ENCODE measurements around the gene ZNF175.

Gene ZNF175

GRCh38 chr19:51572410-51572809 is 1.3 kb downstream of the ZNF175 start:
- Histone ChIP-seq H3K27ac (replicated peaks) (no peak overlapping the region), H3K27me3 (ENCODE audit: insufficient read depth, poor library complexity, severe bottlenecking) (no peaks in the 10 kb centered on the region), H3K4me3 (replicated peaks; ENCODE audit: insufficient read depth, low read length) (peak overlapping the region; percentile 92)
- TF ChIP-seq SPI1 (IDR thresholded peaks at IDR 0.05; ENCODE audit: borderline replicate concordance, low read depth) (peak; percentile 93), POLR2AphosphoS5 (IDR thresholded peaks at IDR 0.05; ENCODE audit: low read depth) (no peak)
- DNase-seq (ENCODE audit: low read depth in 1 of 2, low spot score in 1 of 2), result peak in 1 of 2 experiments; percentile 75

- H3K27me3 ChIP-seq (ENCODE audit: insufficient read depth, poor library complexity, severe bottlenecking), result no peaks in the 10 kb centered on the region
- no peak overlapping the region for H3K4me3 ChIP-seq (replicated peaks; ENCODE audit: insufficient read depth, low read length)
- no peak for TF ChIP-seq SPI1 (IDR thresholded peaks at IDR 0.05; ENCODE audit: borderline replicate concordance, low read depth)
- no peak overlapping the region for H3K27ac ChIP-seq (replicated peaks)
- DNase-seq (ENCODE audit: low read depth in 1 of 2, low spot score in 1 of 2), result no peak
Observed at GRCh38 chr19:51572908-51573307, 1.8 kb downstream of the ZNF175 start.

DNA sequence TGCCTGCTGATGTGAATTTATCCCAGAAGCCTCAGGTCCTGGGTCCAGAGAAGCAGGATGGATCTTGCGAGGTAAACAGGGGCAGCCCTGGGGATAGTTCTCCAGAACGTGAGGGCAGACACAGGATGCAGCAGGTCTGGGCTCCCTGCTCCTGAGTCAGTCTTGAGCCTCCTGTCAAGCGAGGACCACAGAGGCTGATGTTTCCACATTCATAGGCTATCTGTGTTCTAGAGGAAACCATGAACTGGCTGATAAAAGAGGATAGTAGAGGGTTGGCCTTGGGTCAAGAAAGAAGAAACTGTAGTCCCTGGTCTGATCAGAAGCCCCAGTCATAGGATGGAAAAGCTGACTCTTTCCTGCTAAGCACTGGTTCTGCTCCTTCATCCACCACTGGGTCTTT is 2.2 kb downstream of the ZNF175 start:
- TF ChIP-seq SPI1 (IDR thresholded peaks at IDR 0.05; ENCODE audit: borderline replicate concordance, low read depth), result no peak
- TF ChIP-seq REST (IDR thresholded peaks at IDR 0.05; ENCODE audit: insufficient replicate concordance, low read depth), result no peak
- TF ChIP-seq POLR2AphosphoS5 (IDR thresholded peaks at IDR 0.05; ENCODE audit: low read depth), result no peak
- no peak for TF ChIP-seq GABPA (IDR thresholded peaks at IDR 0.05; ENCODE audit: low read depth)
- TF ChIP-seq CTCF (IDR thresholded peaks at IDR 0.05; ENCODE audit: insufficient read depth, low read length), result no peak
- no peak overlapping the region for H3K4me3 ChIP-seq (replicated peaks; ENCODE audit: insufficient read depth, low read length)
- DNase-seq (ENCODE audit: low read depth in 1 of 2, low spot score in 1 of 2), result no peak

GRCh38 chr19:51576850-51577249 is 5.8 kb downstream of the ZNF175 start:
- no peaks in the 10 kb centered on the region for H3K27me3 ChIP-seq (ENCODE audit: insufficient read depth, poor library complexity, severe bottlenecking)
- no peak overlapping the region for H3K4me3 ChIP-seq (replicated peaks; ENCODE audit: insufficient read depth, low read length)
- no peak overlapping the region for H3K27ac ChIP-seq (replicated peaks)
- no peak for DNase-seq (ENCODE audit: low read depth in 1 of 2, low spot score in 1 of 2)
- no peak for TF ChIP-seq REST (IDR thresholded peaks at IDR 0.05; ENCODE audit: insufficient replicate concordance, low read depth)
- TF ChIP-seq POLR2AphosphoS5 (IDR thresholded peaks at IDR 0.05; ENCODE audit: low read depth), result no peak

More for the DNA sequence above, 2.2 kb downstream of the ZNF175 start:
- Histone ChIP-seq H3K27me3 (ENCODE audit: insufficient read depth, poor library complexity, severe bottlenecking) (no peaks in the 10 kb centered on the region), H3K27ac (replicated peaks) (no peak overlapping the region)

DNA sequence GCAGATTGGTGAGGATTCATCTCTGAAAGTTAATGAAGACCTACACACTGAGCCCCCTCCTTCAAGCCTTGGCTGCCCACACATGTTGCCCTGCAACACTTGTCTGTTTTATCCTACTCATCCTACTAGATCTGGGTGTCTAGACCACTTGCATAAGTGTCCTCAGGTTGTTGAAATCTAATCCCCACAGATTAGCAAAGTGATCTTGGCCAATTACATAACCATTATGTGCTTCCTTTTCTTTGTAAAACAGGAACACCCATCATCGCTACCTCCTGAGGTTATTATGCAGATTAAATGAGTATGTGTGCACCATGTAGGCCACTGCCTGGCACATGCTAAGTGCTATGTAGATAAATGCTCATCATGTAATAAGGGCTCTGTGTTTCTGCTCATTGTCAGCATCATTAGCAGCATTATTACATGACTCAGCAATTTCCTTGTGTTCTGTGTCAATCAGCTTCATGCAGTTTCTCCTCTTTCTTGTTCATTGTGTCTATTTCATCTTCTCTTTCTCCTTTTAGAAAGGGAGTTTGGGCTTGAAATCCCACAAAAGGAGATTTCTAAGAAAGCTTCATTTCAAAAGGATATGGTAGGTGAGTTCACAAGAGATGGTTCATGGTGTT is 15.1 kb downstream of the ZNF175 start:
- Histone ChIP-seq H3K27me3 (ENCODE audit: insufficient read depth, poor library complexity, severe bottlenecking) (no peaks in the 10 kb centered on the region), H3K4me3 (replicated peaks; ENCODE audit: insufficient read depth, low read length) (no peak overlapping the region), H3K27ac (replicated peaks) (no peak overlapping the region; the same call in 1 of the 2 replicates)
- DNase-seq (ENCODE audit: low read depth in 1 of 2, low spot score in 1 of 2), result peak; percentile 81 to 88
- TF ChIP-seq POLR2AphosphoS5 (IDR thresholded peaks at IDR 0.05; ENCODE audit: low read depth) (peak; percentile 90), GABPA (IDR thresholded peaks at IDR 0.05; ENCODE audit: low read depth) (no peak), SPI1 (IDR thresholded peaks at IDR 0.05; ENCODE audit: borderline replicate concordance, low read depth) (peak; percentile 90), REST (IDR thresholded peaks at IDR 0.05; ENCODE audit: insufficient replicate concordance, low read depth) (peak; percentile 41)
